ENCODE measurements around the gene SLAIN2. TPM values are rescaled to one million over a fixed set of nuclear protein-coding genes. Genes with fewer than 3 reads are reported as not detected.
A peak's percentile ranks its signal among the peaks of the same experiment; 100 is the strongest.

Gene SLAIN2
- total RNA-seq, 1 donor from 2014 or later: 62.9 TPM

DNA sequence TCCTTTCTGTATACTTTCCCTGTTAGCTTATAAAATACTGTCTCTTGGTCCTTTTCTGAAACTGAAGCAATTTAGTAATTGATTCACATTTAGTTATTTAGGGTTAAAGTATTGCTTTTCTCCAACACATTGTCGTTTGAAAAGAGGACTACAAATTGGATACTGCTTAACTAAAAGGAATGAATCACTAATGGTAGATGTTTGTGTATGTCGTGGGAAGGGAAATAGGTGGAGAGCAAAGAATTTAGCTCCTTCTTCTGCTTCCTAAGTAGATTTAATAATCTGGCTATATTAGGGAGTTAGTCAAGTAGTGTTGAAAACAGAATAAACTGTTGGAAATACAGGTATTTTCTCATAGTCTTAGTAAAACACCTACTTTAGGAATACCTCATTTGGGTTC is 27.9 kb downstream of the SLAIN2 start:
- no peak for DNase-seq (ENCODE audit: low read depth)

DNA sequence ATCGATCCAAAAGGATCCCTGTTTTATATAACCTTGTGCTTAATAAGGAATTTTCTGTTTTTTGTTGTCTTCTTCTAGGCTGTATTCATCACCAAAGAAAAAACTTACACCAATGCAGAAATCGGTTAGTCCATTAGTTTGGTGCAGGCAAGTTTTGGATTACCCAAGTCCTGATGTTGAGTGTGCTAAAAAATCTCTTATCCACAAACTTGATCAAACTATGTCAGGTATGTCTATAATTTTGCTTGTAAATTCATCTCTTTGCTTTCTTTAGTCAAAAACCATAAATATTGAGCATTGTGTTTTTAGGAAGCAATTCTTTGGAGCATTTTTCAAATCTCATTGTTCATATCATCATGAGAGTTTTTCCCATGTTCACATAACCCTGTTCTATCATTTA is 28.4 kb downstream of the SLAIN2 start:
- no peak for DNase-seq (ENCODE audit: low read depth)

DNA sequence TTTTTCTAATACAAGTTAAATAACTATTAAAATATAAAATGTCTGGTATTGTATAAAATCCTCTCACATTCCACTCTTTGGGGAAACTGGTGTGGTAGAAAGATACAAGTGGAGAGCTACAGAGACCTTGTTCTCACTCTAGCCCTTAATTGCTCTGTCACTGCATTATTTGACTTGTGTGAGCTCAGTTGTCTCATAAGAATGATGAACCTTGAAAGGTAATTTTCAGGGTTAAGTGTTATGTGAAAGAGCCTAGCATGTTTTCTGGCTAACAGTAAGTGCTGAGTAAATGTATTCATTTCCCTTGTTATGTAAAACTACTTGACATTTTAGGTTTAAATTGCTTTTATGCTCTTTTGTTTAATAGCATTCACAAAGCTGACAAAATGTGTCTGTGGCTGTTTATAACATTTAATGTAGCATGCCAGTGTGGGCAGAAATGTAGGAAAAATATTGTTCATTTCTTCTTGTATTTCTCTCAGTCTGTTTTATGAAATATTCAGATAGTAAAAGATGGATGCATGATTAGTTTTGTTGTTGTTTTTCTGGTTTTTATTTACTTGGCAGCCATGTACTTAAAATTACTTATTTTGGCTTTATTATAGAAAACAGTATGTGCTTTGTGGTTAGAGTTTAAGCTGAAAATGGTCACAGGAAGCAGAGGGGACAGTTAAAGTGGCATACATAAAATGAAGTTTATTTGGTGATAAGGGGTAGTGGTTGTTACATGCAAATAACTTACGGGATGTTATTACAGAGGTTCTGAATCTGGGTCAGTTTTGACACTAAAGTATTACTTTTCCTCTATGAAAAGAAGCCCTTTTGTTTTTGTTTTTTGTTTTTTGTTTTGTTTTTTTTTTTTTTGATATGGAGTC is 29.2 kb downstream of the SLAIN2 start:
- DNase-seq (ENCODE audit: low read depth): no peak

DNA sequence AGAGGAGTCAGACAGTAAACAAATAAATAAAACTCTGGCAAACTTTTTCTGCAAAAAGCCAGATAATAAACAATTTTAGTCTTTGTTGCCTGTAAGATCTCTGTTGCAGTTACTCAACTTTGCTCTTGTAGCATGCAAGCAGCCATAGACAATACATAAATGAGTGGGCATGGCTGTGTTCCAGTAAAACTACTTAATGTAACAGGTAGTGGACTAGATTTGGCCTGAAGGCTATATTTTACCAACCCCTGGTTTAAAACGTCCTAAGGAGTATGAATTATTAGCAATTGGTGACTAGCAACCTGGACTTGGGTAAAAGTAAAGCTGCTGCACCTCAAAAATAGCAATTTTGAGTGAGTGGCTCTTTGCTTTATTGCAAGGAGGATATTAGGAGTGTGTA is 30.9 kb downstream of the SLAIN2 start:
- no peak for DNase-seq (ENCODE audit: low read depth)

DNA sequence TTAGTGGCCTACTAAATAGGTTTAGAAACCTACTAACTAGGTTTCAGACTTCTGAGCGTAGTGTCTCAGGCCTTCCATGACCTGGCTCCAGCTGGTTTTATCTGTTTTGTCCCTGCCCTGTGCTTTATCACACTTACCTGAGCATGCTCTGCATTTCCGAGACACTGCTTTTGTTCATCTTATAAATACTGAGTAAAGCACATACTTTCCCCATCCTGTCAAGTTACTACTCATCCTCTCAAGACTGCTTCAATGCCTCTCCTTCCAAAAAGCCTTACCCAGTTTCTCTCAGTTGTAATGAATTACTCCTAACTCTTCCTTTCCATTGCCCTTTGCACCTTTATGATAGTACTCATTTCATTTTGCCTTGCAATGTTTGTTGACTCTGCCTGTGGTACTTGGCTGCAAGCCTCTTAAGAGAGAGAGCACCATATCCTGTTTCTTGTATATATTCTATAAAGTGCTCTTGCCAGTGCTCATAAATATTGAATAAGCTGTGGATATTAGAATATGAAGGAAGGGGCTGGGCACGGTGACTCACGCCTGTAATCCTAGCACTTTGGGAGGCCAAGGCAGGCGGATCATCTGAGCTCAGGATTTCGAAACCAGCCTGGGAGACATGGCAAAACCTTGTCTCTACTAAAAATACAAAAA is 34.4 kb downstream of the SLAIN2 start:
- DNase-seq (ENCODE audit: low read depth): peak; percentile 43

DNA sequence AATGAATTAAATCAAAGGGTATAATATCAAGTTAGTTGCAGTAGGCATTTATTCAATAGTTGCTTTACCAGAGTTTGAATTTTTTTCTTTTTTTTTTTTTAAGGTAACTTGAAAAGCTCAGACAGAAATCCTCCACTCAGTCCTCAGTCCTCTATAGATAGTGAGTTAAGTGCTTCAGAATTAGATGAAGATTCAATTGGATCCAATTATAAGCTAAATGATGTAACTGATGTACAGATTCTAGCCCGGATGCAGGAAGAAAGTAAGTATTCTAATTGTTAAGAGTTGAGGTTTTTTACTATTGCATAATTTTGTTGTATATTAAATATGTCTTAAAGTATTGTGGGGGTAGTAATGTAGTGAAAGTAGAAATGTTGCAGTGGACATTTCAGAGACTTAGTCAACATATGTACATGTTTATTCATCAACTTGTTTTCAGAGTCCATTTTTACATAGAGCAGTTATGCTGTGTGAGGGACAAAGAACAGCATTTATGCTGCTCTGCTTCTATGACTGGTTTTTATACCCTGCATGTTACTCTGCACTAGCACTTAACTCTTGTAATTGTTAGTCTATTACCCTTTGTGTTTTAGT is 38.4 kb downstream of the SLAIN2 start:
- DNase-seq (ENCODE audit: low read depth): no peak

DNA sequence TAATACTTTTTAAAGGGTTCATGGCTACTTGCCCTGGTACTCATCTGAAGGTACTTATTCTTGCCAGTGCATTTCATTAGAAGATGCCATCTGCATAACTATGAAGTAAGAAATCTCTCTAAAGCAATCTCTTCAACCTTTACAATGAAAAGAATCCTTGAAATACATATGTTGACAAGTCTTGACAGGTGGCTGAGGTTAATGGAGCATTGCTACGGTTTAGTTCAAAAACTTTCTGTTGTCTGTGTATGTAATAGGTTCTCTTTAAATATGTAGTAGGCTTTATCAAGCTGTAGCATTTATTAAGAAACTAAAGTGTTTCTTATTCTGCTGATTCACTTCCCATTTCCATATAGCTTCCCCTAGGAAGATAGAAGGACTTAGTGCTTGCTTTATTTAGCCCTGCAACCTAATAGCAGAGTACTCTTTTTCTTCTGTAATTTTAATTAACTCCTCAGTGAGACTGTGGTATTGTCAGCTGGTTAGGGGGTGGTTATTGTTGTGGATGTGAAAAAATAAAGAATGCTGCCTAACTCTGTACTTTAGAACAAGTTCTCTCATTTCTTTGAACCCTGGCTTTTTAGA is 39.3 kb downstream of the SLAIN2 start:
- peak; percentile 25 for DNase-seq (ENCODE audit: low read depth)

DNA sequence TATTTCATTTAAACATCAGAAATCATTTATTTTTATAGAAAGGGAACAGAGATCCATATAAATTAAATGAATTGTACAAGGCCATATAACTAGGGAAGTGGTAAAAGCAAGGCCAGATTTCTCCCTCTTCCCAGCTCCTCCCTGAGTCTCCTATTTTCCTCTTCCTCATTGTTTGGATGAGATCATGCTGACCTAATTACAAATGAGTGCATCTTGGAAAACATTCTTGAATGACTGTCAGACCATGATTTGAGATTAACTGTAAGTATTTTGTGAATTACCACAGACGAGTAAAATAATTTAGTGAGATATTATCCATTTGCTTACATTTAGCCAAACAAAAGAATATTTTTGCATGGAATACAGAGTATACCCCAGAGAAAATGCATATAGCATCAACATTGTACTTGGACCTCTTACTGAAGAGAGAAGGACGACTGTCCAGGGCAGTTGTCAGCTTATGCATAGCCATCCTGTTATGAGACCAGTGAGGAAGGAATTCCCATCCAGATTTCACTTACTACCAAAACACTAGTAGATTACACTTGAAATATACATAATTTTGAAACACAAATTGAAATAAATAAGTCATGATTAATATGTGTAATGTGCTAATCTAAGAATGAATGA is 47.3 kb downstream of the SLAIN2 start:
- DNase-seq (ENCODE audit: low read depth): peak; percentile 47

DNA sequence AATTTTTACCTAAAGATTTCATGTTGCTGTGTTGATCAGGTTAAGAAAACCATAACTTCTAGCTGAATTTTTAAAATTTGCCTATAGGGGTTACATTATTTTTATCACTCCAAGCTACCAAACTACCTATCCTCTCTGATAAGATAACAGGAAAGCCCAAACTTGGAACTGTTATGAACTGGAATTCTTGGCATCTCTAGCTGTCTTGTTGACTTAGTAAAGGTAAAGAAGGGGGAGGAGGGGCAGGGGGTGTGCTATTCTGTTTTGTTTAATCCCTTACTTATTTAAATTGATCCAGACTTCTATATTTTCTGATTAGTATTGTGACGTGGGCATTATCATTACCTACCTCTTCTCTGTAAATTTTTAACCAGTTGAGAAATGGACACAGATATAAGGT is 54.7 kb downstream of the SLAIN2 start:
- no peak for DNase-seq (ENCODE audit: low read depth)

DNA sequence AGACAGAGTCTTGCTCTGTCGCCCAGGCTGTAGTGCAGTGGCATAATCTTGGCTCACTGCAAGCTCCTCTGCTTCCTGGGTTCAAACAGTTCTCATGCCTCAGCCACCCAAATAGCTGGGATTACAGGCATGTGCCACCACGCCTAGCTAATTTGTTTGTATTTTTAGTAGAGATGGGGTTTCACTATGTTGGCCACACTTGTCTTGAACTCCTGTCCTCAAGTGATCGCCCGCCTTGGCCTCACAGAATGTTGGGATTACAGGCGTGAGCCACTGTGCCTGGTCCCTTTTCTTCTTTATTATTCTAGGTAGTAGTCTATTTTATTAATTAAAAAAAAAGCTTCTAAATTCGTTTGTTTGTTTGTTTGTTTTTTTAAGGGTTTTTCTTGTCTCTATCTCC is 59.1 kb downstream of the SLAIN2 start:
- DNase-seq (ENCODE audit: low read depth): peak; percentile 9

DNA sequence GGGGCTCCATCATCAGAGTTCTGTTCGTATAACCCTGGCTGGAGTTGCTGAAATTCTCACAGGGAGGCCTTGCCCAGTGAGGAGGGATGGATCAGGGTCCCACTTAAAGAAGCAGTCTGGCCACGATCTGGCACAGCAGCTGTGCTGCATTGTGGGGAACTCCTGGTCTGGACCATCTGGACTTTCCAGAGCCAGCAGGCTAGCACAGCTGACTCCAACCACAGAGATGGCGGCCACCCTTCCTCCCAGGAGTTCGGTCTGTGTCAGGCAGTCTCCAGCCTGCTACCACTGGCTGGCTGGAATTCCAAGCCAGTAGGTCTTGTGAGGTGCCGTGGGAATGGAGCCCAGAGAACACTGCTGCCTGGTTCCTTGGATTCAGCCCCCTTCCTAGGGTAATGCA is 62.0 kb downstream of the SLAIN2 start:
- DNase-seq (ENCODE audit: low read depth): peak; percentile 87

DNA sequence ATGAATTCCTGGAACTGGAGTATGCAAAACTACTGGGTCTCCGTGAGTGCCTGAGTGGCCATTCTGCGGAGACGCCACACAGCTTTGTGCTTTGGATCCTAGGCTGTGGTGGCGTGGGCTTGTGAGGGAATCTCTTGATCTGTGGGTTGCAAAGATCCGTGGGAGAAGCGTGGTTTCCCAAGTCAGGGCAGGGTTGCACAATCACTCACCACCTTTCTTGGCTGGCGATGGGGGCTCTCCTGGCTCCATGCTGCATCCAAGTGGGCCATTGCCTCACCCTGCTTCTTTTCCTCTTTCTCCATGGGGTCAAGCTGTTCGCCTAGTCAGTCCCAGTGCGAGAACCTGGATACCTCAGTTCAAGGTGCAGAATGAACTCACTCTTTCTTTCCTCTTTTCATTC is 62.5 kb downstream of the SLAIN2 start:
- peak; percentile 49 for DNase-seq (ENCODE audit: low read depth)

DNA sequence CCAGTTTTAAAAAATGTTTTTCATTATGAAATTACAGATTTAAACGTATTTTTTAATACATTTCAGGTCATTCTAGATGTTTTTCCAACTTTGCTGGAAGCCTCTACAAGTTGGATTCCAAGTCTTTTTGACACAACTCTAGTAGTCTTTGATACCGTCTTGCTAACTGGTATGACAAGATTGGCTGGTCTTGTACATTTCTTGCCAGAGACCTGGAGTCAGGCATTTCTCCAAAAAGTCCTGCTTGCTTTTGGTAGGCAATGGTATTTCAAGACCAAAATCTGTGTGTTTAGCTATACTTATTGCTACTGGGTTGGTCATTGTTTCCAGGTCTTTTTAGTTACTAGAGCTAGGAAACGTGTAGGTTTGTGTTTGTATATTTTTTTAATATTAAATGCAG is 64.6 kb downstream of the SLAIN2 start:
- DNase-seq (ENCODE audit: low read depth): no peak

DNA sequence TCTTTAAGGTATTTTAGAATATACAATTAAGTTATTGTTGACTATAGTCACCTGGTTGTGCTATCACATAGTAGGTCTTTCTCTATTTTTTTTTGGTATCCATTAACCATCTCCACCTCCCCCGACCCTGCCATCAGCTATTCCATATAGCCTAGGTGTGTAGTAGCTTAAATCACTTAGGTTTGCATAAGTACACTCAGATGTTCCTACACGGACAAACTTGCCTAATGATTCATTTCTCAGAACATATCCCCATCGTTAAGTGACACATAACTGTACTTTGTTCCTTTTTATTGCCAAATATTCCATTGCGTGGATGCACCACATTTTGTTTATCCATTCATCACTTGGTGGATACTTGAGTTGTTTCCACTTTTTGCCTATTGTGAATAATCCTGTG is 67.9 kb downstream of the SLAIN2 start:
- DNase-seq (ENCODE audit: low read depth): no peak

DNA sequence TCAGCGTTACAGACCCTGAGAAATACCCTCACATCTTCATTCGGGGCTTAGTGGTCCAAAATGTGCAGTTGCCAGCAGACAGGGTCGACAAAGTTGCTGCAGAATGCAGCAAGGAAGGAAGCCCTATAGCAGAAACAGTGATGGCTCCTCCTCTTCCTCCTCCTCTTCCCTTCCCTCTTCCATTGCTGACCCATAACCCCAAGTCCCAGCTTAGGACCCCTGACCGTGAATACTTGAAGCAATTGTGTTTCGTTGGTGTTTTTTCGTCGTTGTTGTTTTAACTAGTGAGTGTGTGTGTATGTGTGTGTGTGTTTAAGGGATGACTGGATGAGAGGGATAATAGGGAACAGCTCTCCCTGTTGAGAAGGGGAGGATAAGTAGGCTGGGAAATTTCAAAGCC is 69.5 kb downstream of the SLAIN2 start:
- DNase-seq (ENCODE audit: low read depth): no peak

DNA sequence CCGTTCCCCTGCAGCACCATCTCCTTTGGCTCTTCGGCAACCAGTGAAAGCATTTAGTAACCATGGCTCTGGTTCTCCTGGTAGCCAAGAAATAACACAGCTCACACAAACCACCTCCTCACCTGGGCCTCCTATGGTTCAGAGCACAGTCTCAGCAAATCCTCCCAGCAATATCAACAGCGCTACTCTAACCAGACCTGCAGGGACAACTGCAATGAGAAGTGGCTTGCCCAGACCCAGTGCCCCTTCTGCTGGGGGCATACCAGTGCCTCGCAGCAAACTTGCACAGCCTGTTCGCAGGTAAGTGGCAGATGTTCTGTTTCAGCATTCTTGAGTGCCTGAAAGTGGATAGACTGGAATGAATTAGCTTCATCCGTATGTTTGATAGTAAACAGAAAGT is 78.8 kb downstream of the SLAIN2 start:
- no peak for DNase-seq (ENCODE audit: low read depth)

DNA sequence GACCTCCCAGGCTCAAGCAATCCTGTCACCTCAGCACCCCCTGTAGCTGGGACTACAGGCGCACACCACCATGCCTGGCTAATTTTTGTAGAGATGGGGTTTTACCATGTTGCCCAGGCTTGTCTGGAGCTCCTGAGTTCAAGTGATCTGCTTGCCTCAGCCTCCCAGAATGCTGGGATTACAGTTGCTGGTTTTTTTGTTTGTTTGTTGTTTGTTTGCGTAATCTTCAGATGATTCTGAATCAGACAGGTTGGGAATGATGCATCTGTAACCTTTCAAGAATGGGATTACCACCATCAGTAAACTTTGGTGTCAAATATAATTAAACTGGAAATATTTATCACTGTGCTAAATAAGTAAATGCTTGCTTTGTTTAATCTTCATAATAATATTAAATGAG is 79.8 kb downstream of the SLAIN2 start:
- no peak for DNase-seq (ENCODE audit: low read depth)

DNA sequence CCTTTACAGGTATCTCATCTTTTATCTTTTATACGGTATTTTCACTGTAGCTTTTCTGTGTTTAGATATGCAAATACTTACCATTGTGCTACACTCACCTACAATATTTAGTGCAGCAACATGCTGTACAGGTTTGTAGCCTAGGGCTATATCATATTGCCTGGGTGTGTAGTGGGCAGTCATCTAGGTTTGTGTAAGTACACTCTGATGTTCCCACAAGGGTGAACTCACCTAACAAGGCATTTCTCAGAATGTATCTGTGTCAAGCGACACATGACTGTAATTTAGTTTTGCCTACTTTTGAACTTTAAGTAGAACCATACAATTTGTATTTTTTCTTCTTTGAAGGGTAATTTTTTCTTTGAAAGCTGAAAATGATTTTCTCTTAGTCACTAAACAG is 87.6 kb downstream of the SLAIN2 start:
- DNase-seq (ENCODE audit: low read depth): no peak

DNA sequence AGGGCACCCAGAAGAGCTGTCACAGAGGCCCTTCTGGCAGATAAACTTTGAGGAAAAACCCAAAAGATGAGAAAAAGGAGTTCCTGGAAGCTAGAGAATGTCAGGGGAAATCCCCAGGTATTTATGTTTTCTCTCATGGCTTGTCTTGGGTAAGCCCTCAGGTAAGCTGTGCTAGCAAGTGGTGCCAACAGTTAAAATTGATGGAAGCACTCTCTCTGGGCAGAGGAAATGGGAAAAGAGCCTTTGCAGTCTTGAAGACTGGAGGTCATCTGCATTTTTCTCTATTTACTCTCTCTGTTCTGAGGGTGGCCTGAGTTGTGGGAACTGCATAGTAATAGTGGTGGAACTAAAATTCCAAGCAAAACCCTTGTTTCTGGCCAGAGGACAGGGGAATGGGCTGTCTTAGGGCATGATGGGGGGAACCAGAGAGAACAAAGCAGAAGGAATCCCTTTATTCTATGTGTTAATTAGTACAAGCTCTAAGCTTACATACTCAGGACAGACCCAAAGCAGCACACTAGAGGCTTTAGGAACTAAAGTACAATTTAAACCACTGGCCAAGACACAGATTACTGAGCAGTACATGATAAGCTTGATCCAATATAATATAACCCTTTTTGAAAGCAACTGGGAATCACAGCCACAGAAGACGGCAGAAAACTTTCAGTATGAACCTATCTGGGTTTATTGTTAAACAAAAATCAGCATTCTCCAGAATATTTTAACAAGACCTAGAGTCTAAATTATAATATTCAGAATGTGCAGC is 88.6 kb downstream of the SLAIN2 start:
- no peak for DNase-seq (ENCODE audit: low read depth)

DNA sequence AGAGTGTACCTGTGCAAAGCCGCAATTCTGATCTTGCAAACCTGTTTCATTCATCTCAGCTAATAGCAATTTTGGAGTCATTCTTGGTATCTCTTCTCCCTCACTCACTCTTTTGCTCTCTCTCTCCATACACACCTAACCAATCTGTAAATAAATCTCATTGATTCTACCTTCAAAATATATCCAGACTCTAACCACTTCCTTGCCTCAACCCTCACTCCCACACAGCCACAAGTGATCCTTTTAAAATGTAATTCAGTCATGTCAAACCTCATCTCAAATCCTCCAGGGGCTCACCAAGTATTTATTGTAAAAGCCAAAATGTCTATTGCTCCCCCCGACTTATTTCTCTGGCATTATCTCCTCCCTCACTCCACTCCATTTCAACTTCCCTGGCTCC is 90.1 kb downstream of the SLAIN2 start:
- no peak for DNase-seq (ENCODE audit: low read depth)

DNA sequence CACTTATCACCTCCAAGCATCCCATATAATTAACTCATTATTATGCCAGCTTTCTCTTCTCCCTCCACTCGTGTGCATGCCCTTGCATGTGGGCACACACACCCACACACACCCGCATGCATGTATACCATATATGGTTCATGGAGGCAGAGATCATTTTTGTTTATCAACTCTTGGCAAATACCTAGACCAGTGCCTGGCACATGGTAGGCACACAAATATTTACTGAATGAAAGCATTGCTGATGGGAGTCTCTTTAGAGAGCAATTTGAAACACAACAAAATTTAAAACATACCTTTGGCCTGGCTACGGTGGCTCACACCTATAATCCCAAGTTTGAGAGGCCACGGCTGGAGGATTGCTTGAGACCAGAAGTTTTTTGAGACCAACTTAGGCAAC is 90.7 kb downstream of the SLAIN2 start:
- DNase-seq (ENCODE audit: low read depth): no peak
